ENCODE measurements around the gene MCOLN1. TPM values are rescaled to one million over a fixed set of nuclear protein-coding genes. Genes with fewer than 3 reads are reported as not detected.

Gene MCOLN1
- total and polyA plus RNA-seq, 9 of the 15 experiments (the other 6 are each of a cell fraction or from before 2014, with no cell fraction given) = 0.25 to 15.4 (median 7.1) TPM

DNA sequence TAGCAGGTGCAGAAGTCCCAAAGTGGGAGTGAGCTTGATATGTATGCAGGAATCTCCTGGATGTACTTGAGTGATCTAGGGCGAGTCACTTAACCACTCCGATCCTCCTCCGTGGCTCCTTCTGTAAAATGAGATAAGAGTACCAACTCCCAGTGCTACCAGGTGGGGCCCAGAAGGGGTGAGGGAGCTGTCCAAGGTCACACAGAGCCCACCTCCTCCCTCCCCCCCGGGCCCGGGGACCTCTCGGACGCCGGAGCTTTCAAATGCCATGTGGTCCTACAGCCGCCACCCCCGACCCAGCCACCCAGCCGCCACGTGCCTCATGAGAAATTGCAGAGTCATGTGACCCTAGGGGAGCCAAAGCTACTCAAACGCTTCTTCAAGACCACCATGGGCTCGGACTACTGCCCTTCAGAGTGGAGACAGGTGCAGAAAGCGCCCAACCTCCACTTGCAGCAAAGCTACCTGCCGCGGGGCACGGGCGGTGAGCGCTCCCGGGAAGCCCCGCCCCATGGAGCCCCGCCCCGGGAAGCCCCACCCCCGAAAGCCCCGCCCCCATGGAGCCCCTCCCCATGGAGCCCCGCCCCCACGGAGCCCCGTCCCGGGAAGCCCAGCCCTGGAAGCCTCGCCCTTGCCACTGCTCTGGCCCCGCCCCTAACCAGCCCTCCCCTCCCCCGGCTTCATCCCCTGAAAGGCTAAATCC is 16.6 kb upstream of the MCOLN1 start (continued):
- TF ChIP-seq SMAD3 (CRISPR knock-in tag; conservative IDR thresholded peaks at IDR 0.05) (no peak), NR0B1 (IDR thresholded peaks at IDR 0.05; ENCODE audit: partially characterized antibody) (no peak), SP1 (CRISPR knock-in tag; IDR thresholded peaks at IDR 0.05) (0 out of 2 replicates have a peak, but pooled peaks have one; percentile 35), ZNF436 (CRISPR knock-in tag; IDR thresholded peaks at IDR 0.05) (no peak), LEF1 (IDR thresholded peaks at IDR 0.05) (no peak), GTF2F1 (IDR thresholded peaks at IDR 0.05; ENCODE audit: low read depth, low read length) (no peak), ZNF311 (CRISPR knock-in tag; IDR thresholded peaks at IDR 0.05) (no peak), CEBPG (CRISPR knock-in tag; IDR thresholded peaks at IDR 0.05) (no peak), CEBPG (tag; conservative IDR thresholded peaks at IDR 0.05 in 1 of 2, IDR thresholded peaks at IDR 0.05 in 1 of 2) (no peak), TSHZ1 (CRISPR knock-in tag; IDR thresholded peaks at IDR 0.05) (no peak), HDAC3 (IDR thresholded peaks at IDR 0.05; ENCODE audit: borderline replicate concordance, partially characterized antibody) (no peak), ZBTB17 (CRISPR knock-in tag; IDR thresholded peaks at IDR 0.05) (no peak), NONO (IDR thresholded peaks at IDR 0.05; ENCODE audit: low read depth in 2 of 2, low read length in 1 of 2) (no peak), ARNT (IDR thresholded peaks at IDR 0.05) (no peak), ZNF217 (CRISPR knock-in tag; IDR thresholded peaks at IDR 0.05) (no peak), TAF9B (IDR thresholded peaks at IDR 0.05; ENCODE audit: partially characterized antibody) (no peak)
- TF ChIP-seq, protein P1, sequence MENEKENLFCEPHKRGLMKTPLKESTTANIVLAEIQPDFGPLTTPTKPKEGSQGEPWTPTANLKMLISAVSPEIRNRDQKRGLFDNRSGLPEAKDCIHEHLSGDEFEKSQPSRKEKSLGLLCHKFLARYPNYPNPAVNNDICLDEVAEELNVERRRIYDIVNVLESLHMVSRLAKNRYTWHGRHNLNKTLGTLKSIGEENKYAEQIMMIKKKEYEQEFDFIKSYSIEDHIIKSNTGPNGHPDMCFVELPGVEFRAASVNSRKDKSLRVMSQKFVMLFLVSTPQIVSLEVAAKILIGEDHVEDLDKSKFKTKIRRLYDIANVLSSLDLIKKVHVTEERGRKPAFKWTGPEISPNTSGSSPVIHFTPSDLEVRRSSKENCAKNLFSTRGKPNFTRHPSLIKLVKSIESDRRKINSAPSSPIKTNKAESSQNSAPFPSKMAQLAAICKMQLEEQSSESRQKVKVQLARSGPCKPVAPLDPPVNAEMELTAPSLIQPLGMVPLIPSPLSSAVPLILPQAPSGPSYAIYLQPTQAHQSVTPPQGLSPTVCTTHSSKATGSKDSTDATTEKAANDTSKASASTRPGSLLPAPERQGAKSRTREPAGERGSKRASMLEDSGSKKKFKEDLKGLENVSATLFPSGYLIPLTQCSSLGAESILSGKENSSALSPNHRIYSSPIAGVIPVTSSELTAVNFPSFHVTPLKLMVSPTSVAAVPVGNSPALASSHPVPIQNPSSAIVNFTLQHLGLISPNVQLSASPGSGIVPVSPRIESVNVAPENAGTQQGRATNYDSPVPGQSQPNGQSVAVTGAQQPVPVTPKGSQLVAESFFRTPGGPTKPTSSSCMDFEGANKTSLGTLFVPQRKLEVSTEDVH (IDR thresholded peaks at IDR 0.05; ENCODE audit: low read depth, partially characterized antibody) = no peak
- TF ChIP-seq, protein P2, sequence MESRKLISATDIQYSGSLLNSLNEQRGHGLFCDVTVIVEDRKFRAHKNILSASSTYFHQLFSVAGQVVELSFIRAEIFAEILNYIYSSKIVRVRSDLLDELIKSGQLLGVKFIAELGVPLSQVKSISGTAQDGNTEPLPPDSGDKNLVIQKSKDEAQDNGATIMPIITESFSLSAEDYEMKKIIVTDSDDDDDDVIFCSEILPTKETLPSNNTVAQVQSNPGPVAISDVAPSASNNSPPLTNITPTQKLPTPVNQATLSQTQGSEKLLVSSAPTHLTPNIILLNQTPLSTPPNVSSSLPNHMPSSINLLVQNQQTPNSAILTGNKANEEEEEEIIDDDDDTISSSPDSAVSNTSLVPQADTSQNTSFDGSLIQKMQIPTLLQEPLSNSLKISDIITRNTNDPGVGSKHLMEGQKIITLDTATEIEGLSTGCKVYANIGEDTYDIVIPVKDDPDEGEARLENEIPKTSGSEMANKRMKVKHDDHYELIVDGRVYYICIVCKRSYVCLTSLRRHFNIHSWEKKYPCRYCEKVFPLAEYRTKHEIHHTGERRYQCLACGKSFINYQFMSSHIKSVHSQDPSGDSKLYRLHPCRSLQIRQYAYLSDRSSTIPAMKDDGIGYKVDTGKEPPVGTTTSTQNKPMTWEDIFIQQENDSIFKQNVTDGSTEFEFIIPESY (CRISPR knock-in tag; IDR thresholded peaks at IDR 0.05) = peak; percentile 24; the same call in 1 of the 2 replicates

Data from K562 (cell line).